ENCODE data around the gene TMED8.

GRCh38 chr14:77313371-77313770, 63.5 kb downstream of the TMED8 start:
- no peak for TF ChIP-seq CTCF (IDR thresholded peaks at IDR 0.05)
- TF ChIP-seq POLR2A (IDR thresholded peaks at IDR 0.05): no peak

All from sigmoid colon (tissue), 3 donors.